H9 (cell line): ENCODE data around the gene STAMBPL1. TPM values are rescaled to one million over a fixed set of nuclear protein-coding genes. Genes with fewer than 3 reads are reported as not detected.

ENCODE experiments used
- DNase-seq: peaks from one replicate; pipeline ENCODE4 v3.0.0-alpha.2; 2017
- H2AFZ ChIP-seq: one replicate; pipeline ENCODE4 v1.6.1; 2013; ENCODE audit warnings: mild to moderate bottlenecking, low read length, control low read depth, moderate library complexity
- H2AK5ac ChIP-seq: 2 replicates; pipeline ENCODE4 v1.6.1; 2013; ENCODE audit warnings: low read length, control low read depth, mixed read lengths; ENCODE audit not compliant: insufficient read length
- H2BK120ac ChIP-seq: one replicate; pipeline ENCODE4 v1.6.1; 2013; ENCODE audit warnings: low read depth, mild to moderate bottlenecking, low read length, control low read depth, inconsistent platforms; ENCODE audit not compliant: poor library complexity, severe bottlenecking
- H2BK12ac ChIP-seq: 2 replicates; pipeline ENCODE4 v1.6.1; 2013; ENCODE audit warnings: low read length, control low read depth, mixed read lengths, low read depth; ENCODE audit not compliant: insufficient read length
- H2BK15ac ChIP-seq: 2 replicates; pipeline ENCODE4 v1.6.1; 2013; ENCODE audit warnings: low read depth, low read length, control low read depth
- H2BK20ac ChIP-seq: one replicate; pipeline ENCODE4 v1.6.1; 2013; ENCODE audit warnings: low read depth, mild to moderate bottlenecking, low read length, control low read depth, inconsistent platforms; ENCODE audit not compliant: poor library complexity, severe bottlenecking
- H2BK5ac ChIP-seq: 2 replicates; pipeline ENCODE4 v1.6.1; 2013; ENCODE audit warnings: low read length, control low read depth, mixed read lengths; ENCODE audit not compliant: insufficient read length
- H3K14ac ChIP-seq: 2 replicates; pipeline ENCODE4 v1.6.1; 2013; ENCODE audit warnings: low read length, control low read depth; ENCODE audit not compliant: insufficient read depth
- H3K18ac ChIP-seq: 2 replicates; pipeline ENCODE4 v1.6.1; 2013; ENCODE audit warnings: low read depth, mild to moderate bottlenecking, mixed read lengths, low read length, control low read depth; ENCODE audit not compliant: insufficient read length
- H3K23ac ChIP-seq: 2 replicates; pipeline ENCODE4 v1.6.1; 2013; ENCODE audit warnings: low read length, control low read depth, mixed read lengths, low read depth; ENCODE audit not compliant: insufficient read length
- H3K23me2 ChIP-seq: 2 replicates; pipeline ENCODE4 v1.6.1; 2013; ENCODE audit warnings: low read depth, mild to moderate bottlenecking, mixed read lengths, low read length, control low read depth; ENCODE audit not compliant: insufficient read length, poor library complexity, severe bottlenecking
- H3K27ac ChIP-seq: 2 replicates; pipeline ENCODE4 v1.5.1; 2013; ENCODE audit warnings: low read length, control low read depth, mixed read lengths, low read depth; ENCODE audit not compliant: insufficient read length
- H3K27me3 ChIP-seq: 2 replicates; pipeline ENCODE4 v1.6.1; 2013; ENCODE audit warnings: low read length, control low read depth, inconsistent platforms; ENCODE audit not compliant: insufficient read depth
- H3K4ac ChIP-seq: 2 replicates; pipeline ENCODE4 v1.6.1; 2013; ENCODE audit warnings: low read depth, mild to moderate bottlenecking, control low read depth, inconsistent platforms, low read length, moderate library complexity
- H3K4me1 ChIP-seq: 2 replicates; pipeline ENCODE4 v1.6.1; 2013; ENCODE audit warnings: low read length, control low read depth, inconsistent platforms; ENCODE audit not compliant: insufficient read depth
- H3K4me2 ChIP-seq: 2 replicates; pipeline ENCODE4 v1.6.1; 2013; ENCODE audit warnings: low read length, control low read depth, mixed read lengths; ENCODE audit not compliant: insufficient read length, insufficient read depth
- H3K56ac ChIP-seq: 2 replicates; pipeline ENCODE4 v1.6.1; 2013; ENCODE audit warnings: low read depth, mild to moderate bottlenecking, mixed read lengths, low read length, control low read depth; ENCODE audit not compliant: insufficient read length
- H3K79me1 ChIP-seq: 2 replicates; pipeline ENCODE4 v1.6.1; 2013; ENCODE audit warnings: low read depth, mild to moderate bottlenecking, moderate library complexity, low read length, control low read depth, inconsistent platforms; ENCODE audit not compliant: insufficient read depth, poor library complexity, severe bottlenecking
- H3K79me2 ChIP-seq: 2 replicates; pipeline ENCODE4 v1.6.1; 2013; ENCODE audit warnings: low read length, control low read depth, inconsistent platforms; ENCODE audit not compliant: insufficient read depth
- H3K9ac ChIP-seq: 2 replicates; pipeline ENCODE4 v1.6.1; 2013; ENCODE audit warnings: low read length, control low read depth, mixed read lengths; ENCODE audit not compliant: insufficient read length; ENCODE audit errors: extremely low read depth
- H3K9me3 ChIP-seq: one replicate; pipeline ENCODE4 v1.6.1; 2013; ENCODE audit warnings: low read depth, low read length, inconsistent platforms; ENCODE audit not compliant: control insufficient read depth
- H3T11ph ChIP-seq: one replicate; pipeline ENCODE4 v1.6.1; 2013; ENCODE audit warnings: mild to moderate bottlenecking, low read length, control low read depth, inconsistent platforms
- H4K20me1 ChIP-seq: one replicate; pipeline ENCODE4 v1.6.1; 2013; ENCODE audit not compliant: control insufficient read depth, insufficient read length, insufficient read depth
- H4K5ac ChIP-seq: 2 replicates; pipeline ENCODE4 v1.6.1; 2013; ENCODE audit warnings: low read depth, mild to moderate bottlenecking, mixed read lengths, low read length, control low read depth; ENCODE audit not compliant: insufficient read length
- H4K8ac ChIP-seq: replicated peaks from 2 replicates; pipeline ENCODE4 v1.6.1; 2013; ENCODE audit warnings: low read length, control low read depth, mixed read lengths, low read depth; ENCODE audit not compliant: insufficient read length
- H4K91ac ChIP-seq: 2 replicates; pipeline ENCODE4 v1.6.1; 2013; ENCODE audit warnings: low read depth, mild to moderate bottlenecking, moderate library complexity, mixed read lengths, low read length, control low read depth; ENCODE audit not compliant: insufficient read length
- H3K27ac Mint-ChIP-seq, 3 experiments: 2 replicates in 2 of 3; 3 replicates in 1 of 3; pipeline ENCODE4 v1.8.0; 2020 to 2021; ENCODE audit warnings: mixed read lengths in 3 of 3, mild to moderate bottlenecking in 1 of 3, moderate library complexity in 1 of 3
- H3K27me3 Mint-ChIP-seq: 2 replicates; pipeline ENCODE4 v1.8.0; 2021; ENCODE audit warnings: low read depth, mild to moderate bottlenecking, moderate library complexity, mixed read lengths
- H3K36me3 Mint-ChIP-seq, 3 experiments: 2 replicates in 2 of 3; 3 replicates in 1 of 3; pipeline ENCODE4 v1.8.0; 2020 to 2021; ENCODE audit warnings: low read depth in 3 of 3, mixed read lengths in 3 of 3; ENCODE audit not compliant: insufficient read depth in 1 of 3
- H3K4me1 Mint-ChIP-seq, 2 experiments: 2 replicates each; pipeline ENCODE4 v1.8.0; 2020; ENCODE audit warnings: mixed read lengths in 2 of 2
- H3K4me3 Mint-ChIP-seq, 2 experiments: 2 replicates in 1 of 2; 3 replicates in 1 of 2; pipeline ENCODE4 v1.8.0; 2020 to 2021; ENCODE audit warnings: mild to moderate bottlenecking in 2 of 2, mixed read lengths in 2 of 2, moderate library complexity in 1 of 2
- H3K9me3 Mint-ChIP-seq, 2 experiments: 2 replicates in 1 of 2; 3 replicates in 1 of 2; pipeline ENCODE4 v1.8.0; 2020; ENCODE audit warnings: mild to moderate bottlenecking in 2 of 2, mixed read lengths in 2 of 2, moderate library complexity in 1 of 2
- WGBS: extraction: QIAGEN DNeasy Blood & Tissue Kit; methylation state at CpG from one replicate; pipeline ENCODE4 v1.1.7; 2013; ENCODE audit warnings: missing lambda C conversion rate, low lambda C conversion rate, mixed read lengths; ENCODE audit not compliant: insufficient read length; ENCODE audit errors: extremely low coverage; 5-methylcytosine and 5-hydroxymethylcytosine counted together
- total RNA-seq: library from RNA; stranded (reverse); gene quantifications from 2 replicates; pipeline ENCODE4 v1.2.1, GENCODE V29; 2021
- TF ChIP-seq, protein P1 (sequence below): fragments of 200-600 bp; sonication (generic); conservative IDR thresholded peaks from 3 replicates; pipeline ENCODE4 v1.8.0; 2021; ENCODE audit warnings: antibody characterized with exemption, mild to moderate bottlenecking

STAMBPL1 gene
- total RNA-seq, 1 experiment from 2014 or later = 3.2 TPM

GRCh38 chr10:88949051-88949450 lies 69.0 kb downstream of the STAMBPL1 start:
- H3K27me3 Mint-ChIP-seq = no peaks in the 10 kb centered on the region
- no peaks in the 10 kb centered on the region for H3K79me2 ChIP-seq
- H3K79me1 ChIP-seq = no peaks in the 10 kb centered on the region
- no peak overlapping the region for H3K14ac ChIP-seq
- no peak overlapping the region for H2BK120ac ChIP-seq
- WGBS = no CpG with 5 or more reads among the region's 2 CpGs
- no peak overlapping the region for H3T11ph ChIP-seq
- no peak overlapping the region for H2BK20ac ChIP-seq
- H3K4me1 ChIP-seq = peaks cover 3% of the 10 kb centered on the region; the same call in 1 of the 2 replicates
- H3K4me2 ChIP-seq = no peak overlapping the region
- H3K4me3 Mint-ChIP-seq = no peak overlapping the region
- no peak for DNase-seq
- no peak overlapping the region for H2BK15ac ChIP-seq
- no peak overlapping the region for H2AFZ ChIP-seq
- H3K4me1 Mint-ChIP-seq = peaks cover 15 to 17% of the 10 kb centered on the region in 2 experiments
- no peaks in the 10 kb centered on the region for H3K27me3 ChIP-seq
- no peaks in the 10 kb centered on the region for H4K20me1 ChIP-seq
- no peaks in the 10 kb centered on the region for H3K36me3 Mint-ChIP-seq
- no peaks in the 10 kb centered on the region for H3K9me3 ChIP-seq
- no peak overlapping the region for H3K23ac ChIP-seq
- no peak overlapping the region for H2BK5ac ChIP-seq
- H2BK12ac ChIP-seq = no peak overlapping the region
- H3K27ac ChIP-seq = no peak overlapping the region
- H3K56ac ChIP-seq = no peak overlapping the region
- no peak overlapping the region for H3K27ac Mint-ChIP-seq
- H4K91ac ChIP-seq = no peak overlapping the region
- no peak overlapping the region for H2AK5ac ChIP-seq
- no peak overlapping the region for H3K9ac ChIP-seq
- no peak overlapping the region for H4K5ac ChIP-seq
- no peaks in the 10 kb centered on the region for H3K23me2 ChIP-seq
- H3K4ac ChIP-seq = no peak overlapping the region
- TF ChIP-seq, protein P1, sequence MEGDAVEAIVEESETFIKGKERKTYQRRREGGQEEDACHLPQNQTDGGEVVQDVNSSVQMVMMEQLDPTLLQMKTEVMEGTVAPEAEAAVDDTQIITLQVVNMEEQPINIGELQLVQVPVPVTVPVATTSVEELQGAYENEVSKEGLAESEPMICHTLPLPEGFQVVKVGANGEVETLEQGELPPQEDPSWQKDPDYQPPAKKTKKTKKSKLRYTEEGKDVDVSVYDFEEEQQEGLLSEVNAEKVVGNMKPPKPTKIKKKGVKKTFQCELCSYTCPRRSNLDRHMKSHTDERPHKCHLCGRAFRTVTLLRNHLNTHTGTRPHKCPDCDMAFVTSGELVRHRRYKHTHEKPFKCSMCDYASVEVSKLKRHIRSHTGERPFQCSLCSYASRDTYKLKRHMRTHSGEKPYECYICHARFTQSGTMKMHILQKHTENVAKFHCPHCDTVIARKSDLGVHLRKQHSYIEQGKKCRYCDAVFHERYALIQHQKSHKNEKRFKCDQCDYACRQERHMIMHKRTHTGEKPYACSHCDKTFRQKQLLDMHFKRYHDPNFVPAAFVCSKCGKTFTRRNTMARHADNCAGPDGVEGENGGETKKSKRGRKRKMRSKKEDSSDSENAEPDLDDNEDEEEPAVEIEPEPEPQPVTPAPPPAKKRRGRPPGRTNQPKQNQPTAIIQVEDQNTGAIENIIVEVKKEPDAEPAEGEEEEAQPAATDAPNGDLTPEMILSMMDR = no peak
- H3K18ac ChIP-seq = no peak overlapping the region
- H3K9me3 Mint-ChIP-seq = no peaks in the 10 kb centered on the region
- no peak overlapping the region for H4K8ac ChIP-seq
